Trophoblast cell (in vitro differentiated cells and primary cell): ENCODE measurements around the gene SIGLEC1.

Source experiments
- DNase-seq, 2 donors: peaks; one replicate each; pipeline ENCODE4 v3.0.0-alpha.2; 2016
- H2AFZ ChIP-seq: 2 replicates; pipeline ENCODE4 v1.6.1; 2013; ENCODE audit warnings: low read length, moderate library complexity, mild to moderate bottlenecking; ENCODE audit not compliant: insufficient read depth, poor library complexity
- H2AK5ac ChIP-seq: 2 replicates; pipeline ENCODE4 v1.6.1; 2013; ENCODE audit warnings: mild to moderate bottlenecking, low read length
- H2BK120ac ChIP-seq: 2 replicates; pipeline ENCODE4 v1.6.1; 2013; ENCODE audit warnings: low read length, mild to moderate bottlenecking, moderate library complexity; ENCODE audit not compliant: insufficient read depth, poor library complexity
- H2BK12ac ChIP-seq: 2 replicates; pipeline ENCODE4 v1.6.1; 2013; ENCODE audit warnings: mild to moderate bottlenecking, low read length, moderate library complexity
- H2BK5ac ChIP-seq: 2 replicates; pipeline ENCODE4 v1.6.1; 2013; ENCODE audit warnings: low read length, low read depth, moderate library complexity, mild to moderate bottlenecking; ENCODE audit not compliant: poor library complexity
- H3K14ac ChIP-seq: 2 replicates; pipeline ENCODE4 v1.6.1; 2013; ENCODE audit warnings: mild to moderate bottlenecking, low read length
- H3K18ac ChIP-seq: 2 replicates; pipeline ENCODE4 v1.6.1; 2013; ENCODE audit warnings: mild to moderate bottlenecking, low read length
- H3K23ac ChIP-seq: 2 replicates; pipeline ENCODE4 v1.6.1; 2013; ENCODE audit warnings: low read length
- H3K27ac ChIP-seq: 2 replicates; pipeline ENCODE4 v1.5.1; 2013; ENCODE audit warnings: low read depth, mild to moderate bottlenecking, inconsistent platforms, low read length, moderate library complexity
- H3K27me3 ChIP-seq: 2 replicates; pipeline ENCODE4 v1.6.1; 2013; ENCODE audit warnings: inconsistent platforms, mild to moderate bottlenecking, low read length, moderate library complexity; ENCODE audit not compliant: insufficient read depth
- H3K36me3 ChIP-seq, 2 experiments: 1 replicate in 1 of 2; 2 replicates in 1 of 2; pipeline ENCODE4 v1.6.1; 2013; ENCODE audit warnings: low read length in 2 of 2, mild to moderate bottlenecking in 2 of 2, moderate library complexity in 1 of 2; ENCODE audit not compliant: insufficient read depth in 2 of 2, control insufficient read depth in 1 of 2
- H3K4ac ChIP-seq: 2 replicates; pipeline ENCODE4 v1.6.1; 2013; ENCODE audit warnings: low read depth, mild to moderate bottlenecking, low read length, moderate library complexity
- H3K4me1 ChIP-seq, 2 experiments: 1 replicate in 1 of 2; 2 replicates in 1 of 2; pipeline ENCODE4 v1.6.1; 2013; ENCODE audit warnings: low read length in 2 of 2, mild to moderate bottlenecking in 2 of 2, moderate library complexity in 1 of 2; ENCODE audit not compliant: insufficient read depth in 2 of 2, control insufficient read depth in 1 of 2
- H3K4me2 ChIP-seq: 2 replicates; pipeline ENCODE4 v1.6.1; 2013; ENCODE audit warnings: inconsistent platforms, mild to moderate bottlenecking, low read length, moderate library complexity
- H3K4me3 ChIP-seq: 2 replicates; pipeline ENCODE4 v1.5.1; 2013; ENCODE audit warnings: mild to moderate bottlenecking, low read depth, low read length, inconsistent platforms
- H3K79me1 ChIP-seq: one replicate; pipeline ENCODE4 v1.6.1; 2013; ENCODE audit warnings: low read length
- H3K79me2 ChIP-seq: 2 replicates; pipeline ENCODE4 v1.6.1; 2013; ENCODE audit warnings: low read length, mild to moderate bottlenecking; ENCODE audit not compliant: control insufficient read depth, insufficient read depth, poor library complexity
- H3K9ac ChIP-seq: 2 replicates; pipeline ENCODE4 v1.6.1; 2013; ENCODE audit warnings: mild to moderate bottlenecking, low read length
- H3K9me3 ChIP-seq: 2 replicates; pipeline ENCODE4 v1.6.1; 2013; ENCODE audit warnings: low read depth, mild to moderate bottlenecking, control low read depth, inconsistent platforms, low read length; ENCODE audit not compliant: insufficient read depth
- H4K12ac ChIP-seq: 2 replicates; pipeline ENCODE4 v1.6.1; 2013; ENCODE audit warnings: low read depth, mild to moderate bottlenecking, low read length, moderate library complexity
- H4K8ac ChIP-seq: 2 replicates; pipeline ENCODE4 v1.6.1; 2013; ENCODE audit warnings: low read depth, mild to moderate bottlenecking, low read length, moderate library complexity
- H4K91ac ChIP-seq: one replicate; pipeline ENCODE4 v1.6.1; 2013; ENCODE audit warnings: low read depth, mild to moderate bottlenecking, low read length, moderate library complexity
- WGBS: extraction: QIAGEN DNeasy Blood & Tissue Kit; methylation state at CpG from one replicate; pipeline ENCODE4 v1.1.7; 2013; ENCODE audit warnings: missing lambda C conversion rate; ENCODE audit not compliant: insufficient read length, insufficient coverage; ENCODE audit errors: extremely low coverage; 5-methylcytosine and 5-hydroxymethylcytosine counted together

SIGLEC1 gene

GRCh38 chr20:3691897-3692296 lies 20.5 kb downstream of the SIGLEC1 start:
- Histone ChIP-seq H3K36me3 (no peaks in the 10 kb centered on the region), H2AK5ac (no peak overlapping the region), H2BK12ac (no peak overlapping the region), H3K4me1 (no peaks in the 10 kb centered on the region), H2BK120ac (no peak overlapping the region), H3K14ac (no peak overlapping the region), H3K4me2 (no peak overlapping the region), H3K4me3 (no peak overlapping the region), H4K12ac (no peak overlapping the region), H3K23ac (no peak overlapping the region), H3K79me1 (no peaks in the 10 kb centered on the region), H3K27ac (no peak overlapping the region), H2BK5ac (no peak overlapping the region), H3K79me2 (no peaks in the 10 kb centered on the region), H3K4ac (no peak overlapping the region), H4K91ac (no peak overlapping the region), H2AFZ (no peak overlapping the region), H4K8ac (no peak overlapping the region), H3K27me3 (no peaks in the 10 kb centered on the region), H3K9ac (no peak overlapping the region), H3K18ac (no peak overlapping the region), H3K9me3 (no peaks in the 10 kb centered on the region)
- DNase-seq: no peak
- no CpG with 5 or more reads among the region's 9 CpGs for WGBS

GRCh38 chr20:3691306-3691705 lies 21.1 kb downstream of the SIGLEC1 start:
- Histone ChIP-seq H2BK12ac (no peak overlapping the region), H3K23ac (no peak overlapping the region), H3K79me1 (no peaks in the 10 kb centered on the region), H4K91ac (no peak overlapping the region), H4K8ac (no peak overlapping the region), H2BK5ac (no peak overlapping the region), H3K4me1 (no peaks in the 10 kb centered on the region), H3K36me3 (no peaks in the 10 kb centered on the region), H3K4me3 (no peak overlapping the region), H2AFZ (no peak overlapping the region), H3K27ac (no peak overlapping the region), H3K14ac (no peak overlapping the region), H3K4me2 (no peak overlapping the region), H3K4ac (no peak overlapping the region), H2BK120ac (no peak overlapping the region), H2AK5ac (no peak overlapping the region), H3K9ac (no peak overlapping the region), H4K12ac (no peak overlapping the region), H3K9me3 (no peaks in the 10 kb centered on the region), H3K79me2 (no peaks in the 10 kb centered on the region), H3K27me3 (no peaks in the 10 kb centered on the region), H3K18ac (no peak overlapping the region)
- no peak for DNase-seq
- WGBS: no CpG with 5 or more reads among the region's 16 CpGs

- no peak for DNase-seq
- Histone ChIP-seq H3K36me3 (no peaks in the 10 kb centered on the region), H3K27ac (no peak overlapping the region), H3K4me1 (no peaks in the 10 kb centered on the region), H3K79me1 (no peaks in the 10 kb centered on the region), H3K9me3 (no peaks in the 10 kb centered on the region), H2BK120ac (no peak overlapping the region), H2AFZ (no peak overlapping the region), H3K27me3 (no peaks in the 10 kb centered on the region), H3K79me2 (no peaks in the 10 kb centered on the region), H2AK5ac (no peak overlapping the region), H3K14ac (no peak overlapping the region), H3K9ac (no peak overlapping the region), H3K4me2 (no peak overlapping the region), H4K12ac (no peak overlapping the region), H3K4me3 (peak overlapping the region; percentile 18), H3K4ac (no peak overlapping the region), H3K23ac (no peak overlapping the region), H2BK12ac (no peak overlapping the region), H2BK5ac (no peak overlapping the region), H4K91ac (no peak overlapping the region), H4K8ac (no peak overlapping the region), H3K18ac (no peak overlapping the region)
- WGBS: no CpG with 5 or more reads among the region's 3 CpGs
Measured at GRCh38 chr20:3690413-3690812, 22.0 kb downstream of the SIGLEC1 start.

DNA sequence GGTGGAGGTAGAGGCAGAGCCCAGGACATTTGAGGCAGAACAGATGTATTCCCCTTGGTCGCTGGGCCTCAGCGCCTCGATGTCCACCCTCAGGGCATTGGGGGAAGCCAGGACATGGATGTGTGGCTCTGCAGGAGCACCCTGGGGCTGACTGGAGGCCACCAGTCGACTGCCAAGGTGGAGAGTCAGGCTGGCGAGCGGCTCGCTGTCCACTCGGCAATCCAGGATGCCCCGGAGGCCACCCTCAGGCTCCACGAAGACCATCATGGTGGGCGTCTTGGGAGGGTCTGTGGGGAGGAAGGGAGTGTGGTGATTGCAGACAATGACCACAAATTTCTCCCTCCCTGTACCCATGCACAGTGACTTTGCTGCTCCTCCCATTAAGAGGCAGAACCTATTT lies 22.4 kb downstream of the SIGLEC1 start:
- Histone ChIP-seq H3K79me2 (no peaks in the 10 kb centered on the region), H3K4me1 (no peaks in the 10 kb centered on the region), H2BK12ac (no peak overlapping the region), H4K12ac (no peak overlapping the region), H3K23ac (no peak overlapping the region), H3K14ac (no peak overlapping the region), H3K18ac (no peak overlapping the region), H3K4ac (no peak overlapping the region), H4K91ac (no peak overlapping the region), H3K4me3 (peak overlapping the region; percentile 42), H2AFZ (no peak overlapping the region), H2BK5ac (no peak overlapping the region), H3K9me3 (no peaks in the 10 kb centered on the region), H4K8ac (no peak overlapping the region), H3K27ac (no peak overlapping the region), H2AK5ac (no peak overlapping the region), H3K36me3 (no peaks in the 10 kb centered on the region), H2BK120ac (no peak overlapping the region), H3K79me1 (no peaks in the 10 kb centered on the region), H3K4me2 (no peak overlapping the region), H3K27me3 (no peaks in the 10 kb centered on the region), H3K9ac (no peak overlapping the region)
- no CpG with 5 or more reads among the region's 11 CpGs for WGBS
- DNase-seq: no peak
